Stimulated activated CD4-positive, alpha-beta T cell treated with anti-CD3 and anti-CD28 coated beads, Interleukin-4, amount 100 ng/mL, for 24 hours (primary cell): ENCODE results near the gene DBT.
"Not testable (repeated sequence)": the region's sequence is repeated elsewhere in the genome, so short reads cannot be mapped to it uniquely, and the experiment has no call there.

Experiments
- DNase-seq: peaks from one replicate; pipeline ENCODE4 v3.0.0-alpha.2; 2020

DBT gene

DNA sequence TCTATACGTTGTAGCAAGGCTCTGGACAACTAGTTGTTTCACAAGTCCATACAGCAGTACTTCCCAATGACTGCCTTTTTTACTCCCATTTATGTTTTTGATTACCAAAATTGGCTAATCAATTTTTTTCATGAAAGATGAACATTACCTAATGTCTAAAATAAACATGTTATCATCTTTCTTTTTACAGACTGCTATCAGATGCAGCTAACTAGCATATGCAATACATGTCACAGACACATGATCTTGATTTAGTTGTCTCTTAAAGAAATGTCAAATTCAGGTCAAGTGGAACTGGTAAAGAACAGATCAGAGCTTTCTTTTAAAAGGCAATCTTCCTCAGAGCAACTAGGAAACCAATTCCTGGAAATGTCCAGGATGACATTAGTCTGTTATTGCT lies 630 bp upstream of the DBT start:
- no peak for DNase-seq

DNA sequence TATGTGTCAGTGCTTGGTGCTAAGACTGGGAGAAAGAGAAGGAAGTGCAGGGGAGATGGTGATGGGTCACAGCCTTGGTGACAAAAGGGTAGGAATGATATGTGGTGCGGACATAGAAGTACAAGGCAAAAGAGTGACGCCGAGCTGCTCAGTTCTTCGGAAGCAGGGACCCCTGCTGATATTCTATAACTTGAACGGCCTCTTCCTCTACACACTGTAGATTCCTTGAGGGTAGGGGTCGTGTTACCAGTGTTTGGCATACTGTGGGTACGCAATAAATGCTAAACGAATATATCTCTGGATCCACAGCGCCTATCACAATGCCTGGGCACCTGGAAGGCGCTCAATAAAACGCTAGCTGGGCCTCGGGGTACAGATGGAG lies 488 bp downstream of the DBT start:
- DNase-seq = no peak

DNA sequence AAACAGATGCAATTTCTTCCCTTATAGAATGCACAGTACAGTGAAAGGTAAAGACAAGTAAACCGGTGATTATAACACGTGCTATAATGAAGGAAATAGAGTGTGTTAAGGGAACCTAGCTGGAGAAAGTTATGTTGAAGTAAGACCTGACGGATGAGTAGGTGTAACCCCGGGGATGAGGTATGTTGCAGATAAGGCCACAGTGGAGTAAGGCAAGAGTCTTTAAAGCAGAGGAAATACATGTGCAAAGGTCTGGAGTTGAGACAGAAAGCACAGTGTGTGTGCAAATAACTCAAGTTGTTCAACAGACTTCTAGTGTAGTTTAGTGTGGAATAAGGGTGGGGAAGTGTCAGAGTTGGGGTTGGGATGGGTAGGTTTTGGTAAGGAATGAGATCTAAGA lies 2.9 kb downstream of the DBT start:
- no peak for DNase-seq

DNA sequence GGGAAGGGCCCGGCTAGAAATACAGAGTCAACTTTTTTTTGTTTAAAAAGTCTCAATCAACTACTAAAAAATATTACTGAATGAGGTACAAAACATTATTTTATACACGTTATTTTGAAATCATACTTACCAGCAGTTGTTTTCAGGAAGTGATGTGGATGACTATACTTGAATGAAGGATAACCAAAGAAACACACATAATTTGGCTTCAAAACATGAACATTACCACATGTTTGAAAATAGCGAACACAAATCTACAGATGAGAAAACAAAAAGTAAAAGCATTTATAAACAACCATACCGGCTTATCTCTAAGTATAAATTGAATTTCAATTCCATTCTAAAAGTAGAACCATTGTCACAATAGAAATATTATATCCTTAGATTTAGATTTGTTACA lies 9.0 kb downstream of the DBT start:
- DNase-seq = no peak

DNA sequence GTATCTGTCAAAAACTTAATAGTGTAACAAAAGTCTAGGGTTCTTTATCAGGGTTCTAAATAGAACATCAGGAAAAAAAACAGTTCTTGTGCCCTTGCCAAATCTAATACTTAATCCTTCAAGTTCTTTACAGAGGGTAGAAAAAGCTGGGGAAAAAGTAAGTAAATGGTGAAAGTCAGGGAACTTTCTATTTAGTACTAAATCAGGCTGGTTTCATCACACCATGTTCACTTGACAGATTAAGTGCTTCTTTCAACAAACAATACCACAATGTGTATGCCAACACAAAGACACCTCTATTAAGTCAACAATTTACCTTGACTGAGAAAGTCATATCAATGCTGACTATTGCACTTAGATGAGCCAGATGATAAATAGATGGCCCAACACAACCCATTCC lies 9.7 kb downstream of the DBT start:
- no peak for DNase-seq

DNA sequence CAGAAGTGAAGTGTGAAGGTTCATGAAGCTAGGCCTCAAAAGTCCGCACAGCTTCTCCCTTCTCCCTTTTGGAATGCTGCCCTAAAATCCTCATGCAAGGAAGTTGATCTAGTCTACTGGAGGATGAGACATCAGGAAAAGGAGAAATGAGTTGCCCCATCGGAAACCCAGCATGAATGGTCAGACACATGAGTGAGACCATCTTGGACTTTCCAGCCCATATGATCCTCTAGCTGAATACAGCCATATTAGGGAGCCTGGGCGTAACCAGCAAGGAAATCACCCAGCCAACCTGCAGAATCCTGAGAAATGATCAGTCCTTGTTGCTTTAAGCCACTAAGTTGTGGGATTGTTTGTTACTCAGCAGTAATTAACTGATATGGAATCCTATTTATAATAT lies 12.5 kb downstream of the DBT start:
- no peak for DNase-seq

DNA sequence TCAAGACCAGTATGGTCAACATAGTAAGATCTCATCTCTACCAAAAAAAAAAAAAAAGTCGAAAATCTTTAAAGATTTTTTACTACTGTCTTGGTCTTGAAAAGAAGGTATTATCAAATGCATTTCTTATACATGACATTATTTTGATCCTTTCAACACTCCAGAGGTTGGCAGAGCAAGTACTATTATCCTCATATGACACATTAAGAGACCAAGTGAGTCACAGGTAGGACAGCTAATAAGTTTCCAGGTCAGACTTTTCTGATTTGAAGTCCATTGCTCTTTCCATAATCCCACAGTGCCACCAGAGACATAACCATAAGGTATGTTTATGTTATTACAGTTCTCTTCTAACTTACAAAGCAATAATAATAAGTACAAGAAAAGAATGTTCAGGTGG lies 15.2 kb downstream of the DBT start:
- DNase-seq = no peak

DNA sequence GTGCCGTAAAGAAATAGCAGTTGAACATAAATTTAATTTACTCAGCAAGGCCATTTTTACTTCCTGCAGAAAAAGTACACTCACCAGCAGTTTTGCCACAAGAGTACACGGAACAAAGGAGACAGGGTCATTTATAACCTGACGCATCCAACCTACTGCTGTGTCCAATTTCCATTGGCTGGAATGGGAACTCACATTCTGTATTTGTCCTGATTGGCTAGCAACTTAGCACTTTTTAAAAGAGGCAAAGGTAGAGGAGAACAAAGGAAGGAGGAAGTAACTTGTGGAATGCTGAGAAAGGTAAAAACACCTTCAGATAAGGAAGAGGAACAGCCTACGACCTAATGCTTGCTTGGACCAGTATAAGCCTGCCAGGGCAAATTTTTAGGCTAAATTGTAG lies 16.1 kb downstream of the DBT start:
- not testable (repeated sequence) for DNase-seq

DNA sequence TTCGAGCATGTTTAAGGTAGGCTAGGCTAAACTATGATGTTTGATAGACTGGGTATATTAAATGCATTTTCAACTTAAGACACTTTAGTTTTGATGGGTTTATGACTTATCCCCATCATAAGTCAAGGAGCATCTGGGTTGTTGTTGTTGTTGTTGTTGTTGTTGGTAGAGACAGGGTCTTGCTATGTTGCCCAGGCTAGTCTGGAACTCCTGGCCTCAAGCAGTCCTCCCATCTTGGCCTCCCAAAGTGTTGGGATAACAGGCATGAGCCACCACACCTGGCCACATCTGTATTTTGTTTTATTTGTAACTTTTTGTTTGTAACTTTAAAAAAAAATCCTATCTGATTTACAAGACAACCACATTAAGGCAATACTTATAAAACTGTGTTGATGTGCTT lies 17.5 kb downstream of the DBT start:
- DNase-seq = no peak

DNA sequence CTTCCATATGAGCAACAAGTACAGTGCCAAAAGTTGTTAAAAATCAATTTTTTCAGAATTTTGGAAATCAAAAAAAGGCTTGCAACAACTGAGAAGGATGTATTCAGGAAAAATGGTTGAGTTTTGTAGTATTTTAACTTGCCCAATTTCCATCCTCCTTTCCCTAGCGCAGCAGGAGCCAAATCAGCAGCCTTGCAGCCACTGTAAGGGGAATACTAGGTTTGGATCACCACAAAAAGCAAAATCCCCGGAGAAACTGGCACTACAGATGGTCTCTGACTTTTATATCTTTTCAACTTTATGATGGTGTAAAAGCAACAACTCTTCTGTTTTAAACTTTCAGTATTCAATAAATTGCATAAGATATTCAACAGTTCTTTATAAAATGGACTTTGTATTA lies 17.9 kb downstream of the DBT start:
- no peak for DNase-seq

DNA sequence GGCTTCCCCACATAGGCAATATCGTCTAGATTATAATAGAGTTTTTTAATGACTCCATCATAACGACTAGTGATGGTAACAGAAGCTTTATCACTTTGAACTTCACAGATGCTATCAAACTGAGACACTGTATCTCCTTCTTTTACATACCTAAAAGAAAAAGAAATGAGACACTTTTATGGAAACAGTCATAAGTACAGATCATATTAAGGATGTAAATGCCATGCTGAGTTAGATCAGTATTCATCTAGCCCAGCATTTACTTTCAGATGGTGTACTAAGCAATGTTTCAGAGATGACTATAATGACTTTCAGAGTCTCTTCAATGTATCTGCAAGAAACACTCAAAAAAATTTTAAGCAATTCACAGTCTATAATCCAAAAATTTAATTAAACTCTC lies 18.9 kb downstream of the DBT start:
- no peak for DNase-seq

DNA sequence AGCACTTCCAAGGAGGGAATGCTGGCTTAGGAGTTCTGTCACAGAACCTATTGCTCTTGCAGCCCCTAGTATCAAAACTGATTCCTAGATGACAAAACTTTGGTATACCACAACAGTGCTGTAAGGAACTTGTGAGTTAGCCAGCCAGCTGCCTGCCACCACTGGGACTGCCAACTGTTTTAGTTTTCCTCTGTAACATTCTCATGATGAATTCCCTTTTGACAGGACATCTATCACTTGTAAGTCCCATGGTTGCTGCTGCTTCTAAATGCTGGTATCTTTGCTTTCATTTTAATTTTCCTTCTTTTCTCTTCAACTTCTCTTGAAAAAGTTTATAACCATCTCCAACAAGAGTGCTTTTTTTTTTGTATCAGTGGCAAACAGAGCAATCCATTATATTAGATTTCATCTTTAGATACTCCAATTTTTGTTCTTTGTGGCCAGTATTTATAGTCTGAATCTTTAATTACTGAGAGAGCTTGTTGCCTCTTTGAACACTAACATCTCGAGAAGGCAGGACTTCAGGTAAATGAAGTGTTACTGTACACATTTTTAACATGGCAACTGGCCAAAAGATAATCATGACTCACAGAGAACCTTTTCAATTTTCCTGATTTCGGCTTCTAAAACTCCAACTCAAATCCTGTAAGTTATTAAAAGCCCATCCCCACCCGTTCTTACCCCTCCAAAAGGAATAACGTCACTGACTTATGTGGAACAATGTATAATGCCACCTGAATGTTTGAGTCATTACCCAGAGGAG lies 19.8 kb downstream of the DBT start:
- no peak for DNase-seq

DNA sequence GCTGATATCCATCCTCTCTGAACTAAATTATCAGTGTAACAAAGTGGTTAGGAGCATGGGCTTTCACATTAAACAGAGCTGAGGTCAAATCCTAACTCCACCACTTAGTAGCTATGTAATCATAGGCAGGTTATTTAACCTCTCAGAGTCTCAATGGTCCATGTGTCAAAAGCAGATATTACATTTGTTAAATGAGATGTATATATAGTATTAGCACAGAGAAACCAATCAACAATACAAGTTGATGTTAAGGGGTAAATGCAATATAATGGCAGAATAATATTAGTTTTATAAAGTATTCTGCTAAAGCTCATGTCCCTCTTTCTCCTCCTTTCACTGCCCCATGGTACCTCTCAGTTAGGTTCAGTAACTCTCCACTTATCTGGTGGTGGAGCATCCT lies 27.2 kb downstream of the DBT start:
- DNase-seq = no peak

DNA sequence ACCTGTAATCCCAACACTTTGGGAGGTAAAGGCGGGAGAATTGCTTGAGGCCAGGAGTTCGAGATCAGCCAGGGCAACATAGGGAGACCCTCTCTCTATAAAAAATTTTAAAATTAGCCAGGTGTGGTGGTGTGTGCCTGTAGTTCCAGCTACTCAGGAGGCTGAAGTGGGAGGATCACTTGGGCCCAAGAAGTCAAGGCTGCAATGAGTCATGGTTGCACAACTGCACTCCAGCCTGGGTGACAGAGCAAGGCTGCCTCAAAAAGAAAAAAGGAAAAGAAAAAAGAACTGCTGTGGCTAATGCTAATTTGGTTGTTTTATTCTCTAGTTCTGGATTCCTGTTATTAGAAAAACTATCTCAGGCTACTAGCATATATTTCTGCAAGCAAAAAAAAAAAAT lies 29.8 kb downstream of the DBT start:
- DNase-seq = no peak

DNA sequence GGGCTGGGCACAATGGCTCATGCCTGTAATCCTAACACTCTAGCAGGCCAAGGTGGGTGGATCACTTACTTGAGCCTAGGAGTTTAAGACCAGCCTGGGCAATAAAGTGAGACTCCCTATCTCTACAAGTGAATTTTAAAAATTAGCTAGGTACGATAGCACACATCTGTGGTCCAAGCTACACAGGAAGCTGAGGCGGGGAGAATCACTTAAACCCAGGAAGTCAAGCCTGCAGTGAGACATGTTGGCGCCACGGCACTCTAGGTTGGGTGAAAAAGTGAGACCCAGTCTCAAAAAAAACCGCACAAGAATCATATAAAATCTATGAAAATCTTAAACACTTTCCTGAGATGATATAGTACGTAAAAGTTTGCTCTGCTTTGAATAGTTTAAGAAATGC lies 30.2 kb downstream of the DBT start:
- no peak for DNase-seq

DNA sequence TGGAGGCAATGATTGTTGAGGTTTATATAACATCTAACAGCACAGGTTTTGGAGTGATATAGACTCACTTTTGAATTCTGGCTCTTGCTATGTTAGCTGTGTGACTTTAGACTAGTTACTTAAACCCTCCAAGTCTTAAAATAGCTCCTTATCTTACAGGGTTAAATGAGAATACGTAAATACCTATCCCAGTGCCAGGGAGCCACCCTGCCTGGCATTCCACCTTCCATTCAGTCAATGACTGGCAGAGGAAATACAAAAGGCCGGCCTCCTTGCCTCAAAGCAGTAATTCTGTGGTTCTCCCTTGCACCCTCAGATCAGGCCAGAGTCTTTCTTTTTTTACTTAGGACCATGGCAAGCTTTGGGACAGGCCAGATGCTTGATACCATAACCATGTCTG lies 31.8 kb downstream of the DBT start:
- no peak for DNase-seq

DNA sequence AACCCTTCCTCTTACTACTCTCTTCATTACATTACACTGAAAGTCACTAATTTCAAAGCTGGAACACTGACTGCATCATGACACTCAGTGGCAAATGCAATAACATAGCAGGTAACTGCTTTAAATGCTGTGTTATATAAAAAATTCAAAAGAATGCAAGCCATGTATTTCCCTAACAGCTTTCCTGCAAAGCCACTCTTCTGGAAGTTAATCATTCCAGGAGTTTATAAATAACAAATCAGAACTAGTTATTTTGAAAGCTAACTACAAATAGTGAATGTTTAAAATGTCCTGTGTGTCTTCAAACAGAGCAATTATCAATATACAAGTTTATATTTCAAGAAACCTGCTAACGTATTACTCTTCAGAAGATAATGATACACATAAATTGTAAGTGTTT lies 34.5 kb downstream of the DBT start:
- DNase-seq = no peak

DNA sequence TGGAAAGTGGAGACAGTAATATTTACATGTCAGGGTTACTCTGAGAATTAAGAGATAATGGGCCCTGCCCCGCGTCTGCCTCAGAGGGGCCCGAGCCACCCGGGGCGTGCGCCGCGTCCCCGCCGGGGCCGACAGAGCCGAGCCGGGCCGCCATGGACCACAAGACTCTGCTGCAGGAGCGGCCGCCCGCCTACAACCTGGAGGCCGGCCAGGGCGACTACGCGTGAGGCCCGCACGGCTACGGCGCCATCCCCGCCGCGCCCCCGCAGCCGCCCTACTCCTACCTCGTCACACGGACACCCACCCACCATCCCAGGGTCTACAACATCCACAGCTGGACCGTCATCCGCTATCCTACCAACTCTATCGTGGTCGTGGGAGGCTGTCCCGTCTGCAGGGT lies 36.5 kb downstream of the DBT start:
- DNase-seq = no peak

DNA sequence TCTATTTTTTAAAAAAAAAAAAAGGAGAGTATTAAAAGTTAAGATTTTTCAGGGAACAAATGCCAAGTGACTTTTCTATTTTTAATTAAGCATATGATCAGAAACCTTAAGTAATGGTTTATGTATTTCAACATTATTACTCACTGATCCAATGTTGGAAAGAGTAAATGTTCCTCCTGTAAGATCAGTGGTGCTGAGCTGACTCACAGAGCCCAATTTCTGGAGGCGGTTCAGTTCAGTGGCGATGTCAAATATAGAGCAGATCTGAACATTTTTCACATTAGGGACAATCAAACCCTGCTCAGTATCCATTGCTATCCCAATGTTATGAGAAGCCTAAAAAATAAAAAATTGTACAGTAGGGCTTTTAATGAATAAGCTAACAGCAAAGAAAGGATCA lies 43.3 kb downstream of the DBT start:
- DNase-seq = no peak

DNA sequence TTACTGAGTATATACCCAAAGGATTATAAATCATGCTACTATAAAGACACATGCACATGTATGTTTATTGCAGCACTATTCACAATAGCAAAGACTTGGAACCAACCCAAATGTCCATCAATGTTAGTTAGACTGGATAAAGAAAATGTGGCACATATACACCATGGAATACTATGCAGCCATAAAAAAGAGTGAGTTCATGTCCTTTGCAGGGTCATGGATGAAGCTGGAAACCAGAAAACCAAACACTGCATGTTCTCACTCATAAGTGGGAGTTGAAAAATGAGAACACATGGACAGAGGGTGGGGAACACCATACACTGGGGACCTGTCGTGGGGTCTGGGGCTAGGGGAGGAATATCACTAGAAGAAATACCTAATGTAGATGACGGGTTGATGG lies 44.0 kb downstream of the DBT start:
- DNase-seq = not testable (repeated sequence)

DNA sequence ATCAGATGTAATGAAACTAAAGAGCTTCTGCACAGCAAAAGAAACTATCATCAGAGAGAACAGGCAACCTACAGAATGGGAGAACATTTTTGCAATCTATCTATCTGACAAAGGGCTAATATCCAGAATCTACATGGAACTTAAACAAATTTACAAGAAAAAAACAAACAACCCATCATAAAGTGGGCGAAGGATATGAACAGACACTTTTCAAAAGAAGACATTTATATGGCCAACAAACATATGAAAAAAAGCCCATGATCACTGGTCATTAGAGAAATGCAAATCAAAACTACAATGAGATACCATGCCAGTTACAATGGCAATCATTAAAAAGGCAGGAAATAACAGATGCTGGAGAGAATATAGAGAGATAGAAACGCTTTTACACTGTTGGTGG lies 44.5 kb downstream of the DBT start:
- DNase-seq = not testable (repeated sequence)

DNA sequence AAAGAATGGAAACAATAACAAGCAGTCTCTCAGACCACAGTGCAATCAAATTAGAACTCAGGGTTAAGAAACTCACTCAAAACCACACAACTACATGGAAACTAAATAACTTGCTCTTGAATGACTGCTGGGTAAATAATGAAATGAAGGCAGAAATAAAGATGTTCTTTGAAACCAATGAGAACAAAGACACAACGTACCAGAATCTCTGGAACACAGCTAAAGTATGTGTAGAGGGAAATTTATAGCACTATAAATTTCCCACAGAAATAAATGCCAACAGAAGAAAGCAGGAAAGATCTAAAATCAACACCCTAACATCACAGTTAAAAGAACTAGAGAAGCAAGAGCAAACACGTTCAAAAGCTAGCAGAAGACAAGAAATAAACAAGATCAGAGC lies 46.9 kb downstream of the DBT start:
- DNase-seq = not testable (repeated sequence)

DNA sequence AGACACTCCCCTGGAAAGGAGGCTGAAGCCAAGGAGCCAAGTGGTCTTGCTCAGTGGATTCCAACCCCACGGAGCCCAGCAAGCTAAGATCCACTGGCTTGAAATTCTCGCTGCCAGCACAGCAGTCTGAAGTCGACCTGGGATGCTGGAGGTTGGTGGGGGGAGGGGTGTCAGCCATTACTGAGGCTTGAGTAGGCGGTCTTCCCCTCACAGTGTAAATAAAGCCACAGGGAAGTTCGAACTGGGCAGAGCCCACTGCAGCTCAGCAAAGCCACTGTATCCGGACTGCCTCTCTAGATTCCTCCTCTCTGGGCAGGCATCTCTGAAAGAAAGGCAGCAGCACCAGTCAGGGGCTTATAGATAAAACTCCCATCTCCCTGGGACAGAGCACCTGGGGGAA lies 49.6 kb downstream of the DBT start:
- not testable (repeated sequence) for DNase-seq

DNA sequence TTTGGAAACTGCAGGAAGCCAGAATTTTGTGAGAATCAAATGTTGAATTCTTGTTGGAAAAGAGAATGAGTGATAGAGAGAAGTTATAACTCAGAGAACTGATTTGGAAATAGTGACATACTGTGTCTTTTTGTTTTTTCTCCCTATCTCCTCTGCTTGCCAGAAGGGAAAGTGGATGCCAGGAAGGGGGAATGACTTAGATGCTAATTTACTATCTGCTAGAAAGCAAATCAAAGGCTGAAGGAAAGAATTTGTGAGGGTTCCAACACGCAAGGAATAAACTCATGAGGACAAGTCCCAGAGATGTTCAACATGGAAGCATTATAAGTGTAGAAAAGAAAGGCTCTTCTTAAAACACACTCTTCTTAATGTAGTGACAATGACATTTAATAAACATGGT lies 51.0 kb downstream of the DBT start:
- no peak for DNase-seq

DNA sequence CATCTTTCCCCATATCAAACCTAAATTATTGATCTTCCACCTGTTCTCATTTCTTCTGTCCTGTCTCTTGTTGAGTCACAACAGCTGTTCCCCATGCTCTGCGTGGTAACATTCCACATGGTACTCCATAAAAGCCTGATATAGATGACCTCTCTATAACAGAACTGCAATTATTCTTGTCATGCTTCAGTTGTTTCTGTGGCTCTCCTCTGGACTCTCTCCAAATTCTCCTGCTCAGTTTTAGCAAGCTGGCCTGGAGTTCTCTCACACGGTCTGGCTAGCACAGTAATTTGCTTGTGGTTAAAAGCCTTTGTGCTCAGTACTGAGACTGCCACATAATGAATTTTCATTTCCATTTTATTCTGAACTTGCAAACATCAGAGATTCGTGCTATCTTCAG lies 61.0 kb downstream of the DBT start:
- no peak for DNase-seq

DNA sequence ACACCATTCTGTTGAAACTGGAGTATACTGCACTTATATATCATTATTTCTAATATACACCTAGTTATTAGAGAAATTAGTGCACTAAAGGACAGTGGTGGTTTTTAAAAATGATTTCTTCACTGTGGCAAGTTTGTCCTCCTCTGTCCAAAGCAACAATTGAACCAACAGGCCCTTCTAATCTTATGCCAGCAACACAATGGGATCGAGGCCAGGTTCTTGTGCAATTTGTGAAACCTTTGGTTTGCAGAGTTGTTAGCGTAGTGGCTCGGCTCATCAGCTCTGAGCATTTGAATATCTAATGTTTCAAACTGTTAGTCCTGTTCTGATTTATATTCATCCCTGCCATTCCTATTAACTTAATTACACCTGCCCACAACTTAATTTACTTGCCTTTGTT lies 61.7 kb downstream of the DBT start:
- DNase-seq = no peak
